ENCODE data around the gene MRPS27. TPM values are rescaled to one million over a fixed set of nuclear protein-coding genes. Genes with fewer than 3 reads are reported as not detected.

Gene MRPS27
- total RNA-seq, 1 donor from 2014 or later: 57.7 TPM

- TF ChIP-seq CTCF (IDR thresholded peaks at IDR 0.05): no peak
- Mint-ChIP-seq H3K36me3 (ENCODE audit: unreplicated experiment) (peaks cover 92% of the 10 kb centered on the region), H3K27ac (ENCODE audit: unreplicated experiment) (peak overlapping the region; percentile 31)
These were observed 125.2 kb downstream of the MRPS27 start for GRCh38 chr5:72194846-72195245.

GRCh38 chr5:72191404-72191803 lies 128.6 kb downstream of the MRPS27 start:
- DNase-seq (ENCODE audit: extremely low spot score, unreplicated experiment): no peak
- Mint-ChIP-seq H3K4me1 (ENCODE audit: unreplicated experiment) (peaks cover 5% of the 10 kb centered on the region), H3K4me3 (ENCODE audit: unreplicated experiment) (no peak overlapping the region)

More at GRCh38 chr5:72194846-72195245, 125.2 kb downstream of the MRPS27 start:
- Mint-ChIP-seq H3K27me3 (ENCODE audit: unreplicated experiment) (no peaks in the 10 kb centered on the region), H3K4me3 (ENCODE audit: unreplicated experiment) (no peak overlapping the region), H3K9me3 (ENCODE audit: unreplicated experiment) (no peaks in the 10 kb centered on the region), H3K4me1 (ENCODE audit: unreplicated experiment) (peaks cover 2% of the 10 kb centered on the region)
- no peak for DNase-seq (ENCODE audit: extremely low spot score, unreplicated experiment)

GRCh38 chr5:72189146-72189545 lies 130.9 kb downstream of the MRPS27 start:
- DNase-seq (ENCODE audit: extremely low spot score, unreplicated experiment): no peak
- peaks cover 84% of the 10 kb centered on the region for H3K36me3 Mint-ChIP-seq (ENCODE audit: unreplicated experiment)
- no peaks in the 10 kb centered on the region for H3K27me3 Mint-ChIP-seq (ENCODE audit: unreplicated experiment)
- H3K27ac Mint-ChIP-seq (ENCODE audit: unreplicated experiment): peak overlapping the region; percentile 21
- H3K9me3 Mint-ChIP-seq (ENCODE audit: unreplicated experiment): no peaks in the 10 kb centered on the region
- no peak for TF ChIP-seq CTCF (IDR thresholded peaks at IDR 0.05)
- H3K4me1 Mint-ChIP-seq (ENCODE audit: unreplicated experiment): peaks cover 5% of the 10 kb centered on the region
- H3K4me3 Mint-ChIP-seq (ENCODE audit: unreplicated experiment): no peak overlapping the region

More at GRCh38 chr5:72191404-72191803, 128.6 kb downstream of the MRPS27 start:
- no peaks in the 10 kb centered on the region for H3K9me3 Mint-ChIP-seq (ENCODE audit: unreplicated experiment)
- H3K36me3 Mint-ChIP-seq (ENCODE audit: unreplicated experiment): peaks cover 87% of the 10 kb centered on the region
- TF ChIP-seq CTCF (IDR thresholded peaks at IDR 0.05): no peak
- H3K27me3 Mint-ChIP-seq (ENCODE audit: unreplicated experiment): no peaks in the 10 kb centered on the region
- H3K27ac Mint-ChIP-seq (ENCODE audit: unreplicated experiment): peak overlapping the region; percentile 32

GRCh38 chr5:72188166-72188565 lies 131.9 kb downstream of the MRPS27 start:
- Mint-ChIP-seq H3K4me1 (ENCODE audit: unreplicated experiment) (peaks cover 5% of the 10 kb centered on the region), H3K9me3 (ENCODE audit: unreplicated experiment) (no peaks in the 10 kb centered on the region), H3K27ac (ENCODE audit: unreplicated experiment) (peak overlapping the region; percentile 31), H3K36me3 (ENCODE audit: unreplicated experiment) (peaks cover 81% of the 10 kb centered on the region), H3K27me3 (ENCODE audit: unreplicated experiment) (no peaks in the 10 kb centered on the region), H3K4me3 (ENCODE audit: unreplicated experiment) (no peak overlapping the region)
- no peak for DNase-seq (ENCODE audit: extremely low spot score, unreplicated experiment)
- no peak for TF ChIP-seq CTCF (IDR thresholded peaks at IDR 0.05)

GRCh38 chr5:72187388-72188075 lies 132.5 kb downstream of the MRPS27 start:
- TF ChIP-seq CTCF (IDR thresholded peaks at IDR 0.05): no peak
- H3K27me3 Mint-ChIP-seq (ENCODE audit: unreplicated experiment): no peaks in the 10 kb centered on the region
- DNase-seq (ENCODE audit: extremely low spot score, unreplicated experiment): no peak
- H3K9me3 Mint-ChIP-seq (ENCODE audit: unreplicated experiment): no peaks in the 10 kb centered on the region
- peak overlapping the region; percentile 16 for H3K27ac Mint-ChIP-seq (ENCODE audit: unreplicated experiment)
- H3K4me1 Mint-ChIP-seq (ENCODE audit: unreplicated experiment): peaks cover 9% of the 10 kb centered on the region
- H3K36me3 Mint-ChIP-seq (ENCODE audit: unreplicated experiment): peaks cover 81% of the 10 kb centered on the region
- no peak overlapping the region for H3K4me3 Mint-ChIP-seq (ENCODE audit: unreplicated experiment)

Data from osteocyte (in vitro differentiated cells).